ENCODE data around the gene FTO.

FTO gene

DNA sequence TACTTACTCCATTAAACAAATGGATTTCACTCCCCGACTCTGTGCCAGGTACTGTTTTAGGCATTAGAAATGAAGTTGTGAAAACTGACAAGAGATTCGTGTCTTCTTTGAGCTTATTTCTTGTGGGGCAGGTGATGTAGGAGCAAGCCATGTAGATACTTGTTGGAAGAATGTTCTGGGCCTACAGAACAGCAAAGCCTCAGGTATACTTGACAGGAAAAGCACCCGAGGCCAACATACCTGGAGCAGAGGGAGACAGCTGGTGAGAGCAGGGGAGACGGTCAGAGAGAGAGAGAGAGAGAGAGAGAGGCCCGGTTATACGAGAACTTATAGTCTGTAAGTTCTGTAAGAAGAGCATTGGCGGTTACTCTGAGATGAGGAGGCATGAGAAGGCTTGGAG lies 110.8 kb downstream of the FTO start:
- H3K36me3 ChIP-seq (ENCODE audit: insufficient read depth, low read length) = peaks cover 15% of the 10 kb centered on the region
- no peak overlapping the region for H3K27ac ChIP-seq (ENCODE audit: low read depth, low read length)
- no peak overlapping the region for H3K4me3 ChIP-seq (ENCODE audit: low read depth in 1 of 2, low read length in 2 of 2)
- H3K9me3 ChIP-seq (ENCODE audit: low read length) = no peaks in the 10 kb centered on the region
- no peaks in the 10 kb centered on the region for H3K27me3 ChIP-seq (ENCODE audit: control insufficient read depth in 1 of 2, insufficient read depth in 2 of 2, low read length in 2 of 2)
- H3K9ac ChIP-seq (ENCODE audit: low read length) = no peak overlapping the region
- H3K4me1 ChIP-seq (ENCODE audit: insufficient read depth, low read length) = peaks cover 6% of the 10 kb centered on the region

DNA sequence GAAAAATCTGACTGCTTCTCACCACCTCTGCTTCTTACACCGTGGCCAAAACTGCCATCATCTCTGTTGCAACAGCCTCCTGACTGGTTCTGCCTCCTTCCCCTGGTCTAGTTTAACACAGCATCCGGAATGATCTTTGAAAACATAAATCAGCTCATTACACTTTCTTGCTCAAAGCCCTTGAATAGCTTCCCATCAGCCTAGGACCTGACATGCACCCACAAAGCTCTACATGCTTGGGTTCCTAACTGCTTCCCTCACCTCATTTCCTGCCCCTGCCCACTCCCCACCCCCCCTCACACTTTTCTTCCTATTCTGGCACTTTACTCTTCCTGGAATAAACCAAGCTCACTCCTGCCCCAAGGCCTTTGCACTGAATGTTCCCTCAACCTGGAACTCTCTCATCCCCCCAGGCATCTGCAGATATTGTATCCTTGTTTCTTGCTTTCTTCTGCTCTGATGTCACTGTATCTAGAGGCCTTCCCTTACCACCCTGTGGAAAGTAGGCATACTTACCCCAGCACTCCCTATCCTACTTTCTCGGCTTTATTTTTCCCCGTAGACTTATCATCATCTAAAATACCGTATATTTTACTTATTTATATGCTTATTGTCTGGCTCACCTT lies 112.4 kb downstream of the FTO start:
- Histone ChIP-seq H3K4me3 (ENCODE audit: low read depth in 1 of 2, low read length in 2 of 2) (no peak overlapping the region), H3K27ac (ENCODE audit: low read depth, low read length) (no peak overlapping the region), H3K27me3 (ENCODE audit: control insufficient read depth in 1 of 2, insufficient read depth in 2 of 2, low read length in 2 of 2) (no peaks in the 10 kb centered on the region)

DNA sequence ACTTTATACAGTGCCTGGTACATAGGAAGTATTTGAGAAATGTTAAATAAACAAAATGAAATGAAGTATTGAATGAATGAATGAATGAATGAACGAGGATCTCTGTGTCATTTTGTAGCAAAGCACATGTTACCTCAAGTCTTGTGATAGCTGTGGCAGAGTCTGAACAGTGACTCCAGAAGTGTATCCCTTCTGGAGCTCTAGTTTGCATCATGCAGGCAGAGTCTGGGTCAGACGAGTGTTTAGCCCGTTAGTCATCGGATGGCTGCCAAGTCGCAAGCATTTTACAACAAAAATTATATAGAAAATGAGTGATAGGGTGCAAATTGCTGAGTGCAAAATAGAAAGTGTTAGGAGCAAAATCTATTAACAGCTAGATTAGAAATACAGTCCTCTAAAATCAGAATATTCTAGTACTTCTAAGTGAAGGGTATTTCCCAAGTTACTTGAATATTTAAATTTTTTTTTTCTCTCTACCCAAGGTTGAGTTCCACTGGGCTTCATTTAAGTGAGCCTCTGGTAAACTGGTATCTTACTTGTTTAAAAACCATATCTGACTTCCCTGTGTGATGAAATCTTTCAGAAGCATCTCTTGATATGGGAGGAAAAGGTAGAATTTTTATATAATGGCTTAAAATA lies 113.3 kb downstream of the FTO start:
- Histone ChIP-seq H3K4me1 (ENCODE audit: insufficient read depth, low read length) (peaks cover 14% of the 10 kb centered on the region), H3K4me3 (ENCODE audit: low read depth in 1 of 2, low read length in 2 of 2) (no peak overlapping the region), H3K9me3 (ENCODE audit: low read length) (no peaks in the 10 kb centered on the region), H3K36me3 (ENCODE audit: insufficient read depth, low read length) (no peaks in the 10 kb centered on the region), H3K9ac (ENCODE audit: low read length) (no peak overlapping the region), H3K27me3 (ENCODE audit: control insufficient read depth in 1 of 2, insufficient read depth in 2 of 2, low read length in 2 of 2) (no peaks in the 10 kb centered on the region), H3K27ac (ENCODE audit: low read depth, low read length) (no peak overlapping the region)

More for the DNA sequence above, 112.4 kb downstream of the FTO start:
- H3K36me3 ChIP-seq (ENCODE audit: insufficient read depth, low read length) = peaks cover 3% of the 10 kb centered on the region
- peaks cover 6% of the 10 kb centered on the region for H3K4me1 ChIP-seq (ENCODE audit: insufficient read depth, low read length)
- no peaks in the 10 kb centered on the region for H3K9me3 ChIP-seq (ENCODE audit: low read length)
- no peak overlapping the region for H3K9ac ChIP-seq (ENCODE audit: low read length)

DNA sequence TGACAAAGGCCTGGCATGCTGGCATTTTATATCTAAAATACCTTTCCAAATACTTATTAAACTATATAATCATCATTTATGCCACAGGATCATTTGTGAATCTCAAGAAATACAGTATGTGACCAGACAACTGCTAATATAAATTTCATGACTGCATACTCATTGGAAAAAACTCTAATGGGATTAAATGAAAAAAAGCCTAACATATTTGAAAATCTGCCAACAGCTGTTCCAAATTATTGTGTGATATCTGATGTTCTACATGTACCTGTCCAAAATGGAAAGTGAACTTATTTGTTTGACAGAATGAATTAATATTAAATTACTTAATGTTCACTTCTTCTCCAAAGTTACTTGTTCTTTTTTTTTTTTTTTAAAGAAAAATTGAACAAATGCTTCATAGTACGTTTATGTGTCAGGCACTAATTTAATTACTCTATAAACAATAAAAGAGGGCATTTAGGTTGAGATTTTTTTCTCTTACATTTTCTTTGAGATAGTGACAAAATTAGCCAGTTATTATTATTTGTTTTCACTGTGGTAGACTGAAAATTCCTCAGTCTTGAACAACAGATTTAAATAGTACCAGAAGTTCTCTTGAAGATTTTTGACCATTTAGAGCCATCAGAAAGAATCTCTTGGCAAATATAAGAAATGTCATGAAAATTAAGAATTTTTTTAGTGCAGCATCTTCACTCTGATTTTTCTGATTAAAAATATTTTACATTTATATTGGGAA lies 114.0 kb downstream of the FTO start:
- H3K27ac ChIP-seq (ENCODE audit: low read depth, low read length) = no peak overlapping the region
- H3K9me3 ChIP-seq (ENCODE audit: low read length) = no peaks in the 10 kb centered on the region
- H3K9ac ChIP-seq (ENCODE audit: low read length) = no peak overlapping the region
- no peaks in the 10 kb centered on the region for H3K27me3 ChIP-seq (ENCODE audit: control insufficient read depth in 1 of 2, insufficient read depth in 2 of 2, low read length in 2 of 2)
- no peaks in the 10 kb centered on the region for H3K36me3 ChIP-seq (ENCODE audit: insufficient read depth, low read length)
- H3K4me3 ChIP-seq (ENCODE audit: low read depth in 1 of 2, low read length in 2 of 2) = no peak overlapping the region
- peaks cover 14% of the 10 kb centered on the region for H3K4me1 ChIP-seq (ENCODE audit: insufficient read depth, low read length)

DNA sequence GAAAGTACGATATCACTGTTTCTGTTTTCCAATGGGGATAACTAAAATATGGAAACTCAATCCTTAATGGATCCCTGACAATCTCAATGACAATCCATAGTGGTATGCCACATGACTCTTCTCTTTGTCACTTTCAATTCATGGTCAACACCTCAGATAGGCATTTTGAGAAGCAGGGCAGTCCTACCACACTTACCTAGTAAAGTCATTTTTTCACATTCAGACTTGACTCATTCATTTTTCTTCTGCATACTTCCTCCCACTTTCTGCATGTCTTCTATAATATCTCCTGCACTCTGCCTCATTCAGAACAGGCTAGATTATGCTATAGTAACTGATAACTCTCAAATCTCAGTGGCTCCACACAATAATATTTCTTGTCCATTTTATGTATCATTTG lies 117.5 kb downstream of the FTO start:
- Histone ChIP-seq H3K4me1 (ENCODE audit: insufficient read depth, low read length) (peaks cover 13% of the 10 kb centered on the region), H3K36me3 (ENCODE audit: insufficient read depth, low read length) (peaks cover 9% of the 10 kb centered on the region), H3K27ac (ENCODE audit: low read depth, low read length) (no peak overlapping the region), H3K4me3 (ENCODE audit: low read depth in 1 of 2, low read length in 2 of 2) (no peak overlapping the region), H3K9ac (ENCODE audit: low read length) (no peak overlapping the region), H3K27me3 (ENCODE audit: control insufficient read depth in 1 of 2, insufficient read depth in 2 of 2, low read length in 2 of 2) (no peaks in the 10 kb centered on the region), H3K9me3 (ENCODE audit: low read length) (no peaks in the 10 kb centered on the region)

DNA sequence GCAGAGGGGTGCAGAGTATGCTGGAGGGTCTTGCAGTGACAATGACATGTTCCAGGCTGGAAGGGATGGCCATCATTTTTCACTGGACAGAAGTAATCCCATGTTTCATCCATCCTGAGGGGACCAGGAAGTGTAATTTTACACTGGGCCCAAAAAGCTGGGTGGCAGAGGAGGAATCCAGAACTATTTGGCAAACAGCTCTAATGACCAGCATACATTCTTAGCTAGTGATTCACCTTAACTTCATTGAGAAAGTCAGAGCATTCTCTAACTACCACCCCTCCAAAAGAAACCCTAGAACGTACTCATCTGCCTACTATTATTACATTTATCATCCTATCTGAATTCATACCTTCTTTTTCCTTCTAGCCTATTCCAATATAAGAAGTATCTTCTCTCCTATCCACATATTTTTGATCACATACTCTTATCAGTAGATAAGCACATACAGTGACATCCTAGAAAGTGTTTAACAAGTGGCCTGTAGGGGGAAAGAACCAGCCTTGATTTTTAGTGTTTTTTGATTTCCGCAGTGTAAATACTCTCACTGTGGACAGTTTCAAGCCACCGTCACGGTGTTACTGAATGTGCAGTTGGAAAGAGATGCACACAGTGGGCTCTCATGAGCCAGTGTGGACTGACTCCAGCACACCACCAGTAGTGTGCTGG lies 118.1 kb downstream of the FTO start:
- H3K9ac ChIP-seq (ENCODE audit: low read length) = no peak overlapping the region
- H3K9me3 ChIP-seq (ENCODE audit: low read length) = no peaks in the 10 kb centered on the region
- H3K4me3 ChIP-seq (ENCODE audit: low read depth in 1 of 2, low read length in 2 of 2) = no peak overlapping the region
- peaks cover 8% of the 10 kb centered on the region for H3K4me1 ChIP-seq (ENCODE audit: insufficient read depth, low read length)
- H3K27me3 ChIP-seq (ENCODE audit: control insufficient read depth in 1 of 2, insufficient read depth in 2 of 2, low read length in 2 of 2) = no peaks in the 10 kb centered on the region
- H3K36me3 ChIP-seq (ENCODE audit: insufficient read depth, low read length) = peaks cover 10% of the 10 kb centered on the region
- H3K27ac ChIP-seq (ENCODE audit: low read depth, low read length) = no peak overlapping the region

DNA sequence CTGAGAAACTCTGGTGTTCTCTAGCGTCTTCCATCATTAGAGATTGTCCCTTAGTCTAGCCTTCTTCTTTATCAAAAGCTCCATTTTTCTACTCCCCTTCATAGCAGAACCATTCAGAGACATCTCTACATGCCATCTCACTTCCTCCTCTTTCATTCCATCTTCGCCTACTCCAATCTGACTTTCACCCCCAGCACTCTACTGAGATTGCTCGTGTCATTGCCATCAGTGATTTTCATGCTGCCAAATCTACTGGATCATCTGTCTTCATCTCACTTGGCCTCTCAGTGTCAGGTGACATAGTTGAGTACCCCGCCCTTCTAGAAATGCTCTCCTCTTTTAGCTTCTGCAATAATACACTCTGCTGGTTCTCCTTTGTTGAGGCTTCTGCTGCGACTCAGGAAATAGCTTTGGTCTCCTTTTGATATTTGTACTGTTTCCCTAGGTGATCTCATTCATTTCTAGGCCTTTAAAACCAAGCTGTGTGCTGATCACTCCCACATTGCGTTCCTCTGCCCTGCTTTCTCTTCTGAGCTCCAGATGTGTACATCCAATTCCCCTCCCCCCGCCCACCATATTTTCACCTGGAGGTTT lies 119.1 kb downstream of the FTO start:
- Histone ChIP-seq H3K4me1 (ENCODE audit: insufficient read depth, low read length) (peaks cover 8% of the 10 kb centered on the region), H3K9me3 (ENCODE audit: low read length) (no peaks in the 10 kb centered on the region), H3K9ac (ENCODE audit: low read length) (no peak overlapping the region), H3K27me3 (ENCODE audit: control insufficient read depth in 1 of 2, insufficient read depth in 2 of 2, low read length in 2 of 2) (no peaks in the 10 kb centered on the region), H3K36me3 (ENCODE audit: insufficient read depth, low read length) (peaks cover 10% of the 10 kb centered on the region), H3K27ac (ENCODE audit: low read depth, low read length) (no peak overlapping the region), H3K4me3 (ENCODE audit: low read depth in 1 of 2, low read length in 2 of 2) (no peak overlapping the region)

DNA sequence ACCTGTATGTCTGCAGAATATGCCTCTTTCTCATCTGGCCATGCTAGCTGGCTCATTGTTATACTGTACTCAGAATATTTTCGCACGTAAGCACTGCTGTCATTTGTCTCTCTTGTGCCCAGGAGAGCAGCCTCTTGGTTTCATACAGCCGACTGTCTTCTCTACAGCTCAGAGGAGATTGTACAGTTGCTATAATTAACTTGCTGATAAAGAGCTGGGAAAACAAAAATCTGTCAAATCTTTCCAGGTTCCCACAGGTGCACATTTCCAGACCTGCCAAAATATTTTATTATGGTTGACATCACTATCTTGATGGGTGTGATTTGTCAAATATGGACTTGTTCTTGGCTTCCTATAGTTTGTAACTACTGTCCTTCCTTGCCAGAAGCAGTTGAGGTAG lies 122.7 kb downstream of the FTO start:
- Histone ChIP-seq H3K9me3 (ENCODE audit: low read length) (no peaks in the 10 kb centered on the region), H3K27me3 (ENCODE audit: control insufficient read depth in 1 of 2, insufficient read depth in 2 of 2, low read length in 2 of 2) (no peaks in the 10 kb centered on the region), H3K4me1 (ENCODE audit: insufficient read depth, low read length) (peaks cover 6% of the 10 kb centered on the region), H3K27ac (ENCODE audit: low read depth, low read length) (no peak overlapping the region), H3K4me3 (ENCODE audit: low read depth in 1 of 2, low read length in 2 of 2) (no peak overlapping the region), H3K36me3 (ENCODE audit: insufficient read depth, low read length) (peaks cover 10% of the 10 kb centered on the region), H3K9ac (ENCODE audit: low read length) (no peak overlapping the region)

DNA sequence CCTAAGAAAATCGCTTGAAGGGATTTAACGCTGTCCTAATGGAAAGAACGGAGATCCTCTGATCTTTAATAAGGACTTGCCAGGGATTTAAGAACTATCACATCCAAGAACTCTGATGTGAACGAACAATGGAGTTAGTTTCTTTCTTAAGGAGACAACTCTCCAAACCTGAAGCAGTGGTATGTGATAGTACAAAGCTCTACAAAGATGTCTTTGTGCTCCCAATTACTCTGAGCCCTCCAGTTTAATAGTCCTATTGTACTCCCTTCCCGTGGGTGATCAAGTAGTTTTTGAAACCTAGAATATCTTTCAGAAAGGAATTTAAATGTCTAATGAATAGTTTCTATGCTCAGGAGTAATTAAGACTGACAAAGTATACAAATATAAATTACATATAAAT lies 123.8 kb downstream of the FTO start:
- Histone ChIP-seq H3K9ac (ENCODE audit: low read length) (no peak overlapping the region), H3K4me3 (ENCODE audit: low read depth in 1 of 2, low read length in 2 of 2) (no peak overlapping the region), H3K9me3 (ENCODE audit: low read length) (no peaks in the 10 kb centered on the region), H3K27ac (ENCODE audit: low read depth, low read length) (no peak overlapping the region), H3K27me3 (ENCODE audit: control insufficient read depth in 1 of 2, insufficient read depth in 2 of 2, low read length in 2 of 2) (no peaks in the 10 kb centered on the region), H3K36me3 (ENCODE audit: insufficient read depth, low read length) (peaks cover 10% of the 10 kb centered on the region), H3K4me1 (ENCODE audit: insufficient read depth, low read length) (no peaks in the 10 kb centered on the region)

DNA sequence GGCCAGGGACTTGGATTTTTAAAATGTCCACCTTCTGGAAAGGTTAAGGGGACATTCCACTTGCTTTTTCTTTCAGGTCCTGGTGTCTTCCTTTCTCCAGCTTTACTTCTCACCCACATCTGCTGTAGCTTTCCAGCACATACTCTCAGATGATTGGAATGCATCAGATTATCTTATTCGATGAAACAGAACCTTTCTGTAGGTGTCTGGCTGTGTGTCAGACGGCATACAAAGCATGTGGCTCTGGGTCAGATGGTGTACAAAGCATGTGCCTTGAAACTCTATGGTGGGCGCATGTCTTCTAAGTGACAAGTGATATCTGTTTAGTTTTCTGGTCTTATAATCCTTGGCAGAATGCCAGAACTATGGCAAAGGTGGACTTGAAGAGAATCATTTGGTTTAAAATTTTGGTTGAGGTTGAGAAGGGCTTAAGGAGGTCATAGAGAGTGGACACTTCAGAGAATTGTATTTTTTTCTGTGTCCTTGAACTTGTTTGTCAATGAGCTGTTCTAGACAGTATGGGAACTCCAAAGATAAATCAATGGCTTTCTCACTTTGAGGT lies 125.3 kb downstream of the FTO start:
- H3K9ac ChIP-seq (ENCODE audit: low read length) = no peak overlapping the region
- H3K4me3 ChIP-seq (ENCODE audit: low read depth in 1 of 2, low read length in 2 of 2) = no peak overlapping the region
- H3K4me1 ChIP-seq (ENCODE audit: insufficient read depth, low read length) = no peaks in the 10 kb centered on the region
- H3K27ac ChIP-seq (ENCODE audit: low read depth, low read length) = no peak overlapping the region
- H3K36me3 ChIP-seq (ENCODE audit: insufficient read depth, low read length) = peaks cover 10% of the 10 kb centered on the region
- no peaks in the 10 kb centered on the region for H3K27me3 ChIP-seq (ENCODE audit: control insufficient read depth in 1 of 2, insufficient read depth in 2 of 2, low read length in 2 of 2)
- no peaks in the 10 kb centered on the region for H3K9me3 ChIP-seq (ENCODE audit: low read length)
